GM23338 (cell line): ENCODE measurements around the gene FGD4. TPM values are rescaled to one million over a fixed set of nuclear protein-coding genes. Genes with fewer than 3 reads are reported as not detected.

Experiments used
- ATAC-seq: fragments of 200-7000 bp; cut with Tn5 transposase; 3 replicates; pipeline ENCODE4 v1.9.1; 2020
- DNase-seq: peaks from one replicate; pipeline ENCODE4 v3.0.0-alpha.2; 2015; ENCODE audit warnings: low spot score
- H2AFZ ChIP-seq: fragments of 200-600 bp; sonication (generic); 2 replicates; pipeline ENCODE4 v1.8.0; 2016; ENCODE audit warnings: antibody characterized with exemption, mild to moderate bottlenecking, moderate library complexity
- H3F3A ChIP-seq: fragments of 200-600 bp; sonication (generic); replicated peaks from 2 replicates; pipeline ENCODE4 v1.8.0; 2017; ENCODE audit warnings: antibody characterized with exemption, mixed run types, low read depth
- H3K27ac ChIP-seq: fragments of 200-600 bp; sonication (generic); 2 replicates; pipeline ENCODE4 v1.6.1; 2016; ENCODE audit warnings: low read depth
- H3K27me3 ChIP-seq: fragments of 200-600 bp; sonication (generic); 2 replicates; pipeline ENCODE4 v1.8.0; 2016; ENCODE audit warnings: mild to moderate bottlenecking, mixed run types, moderate library complexity; ENCODE audit not compliant: insufficient read depth
- H3K36me3 ChIP-seq: fragments of 200-600 bp; sonication (generic); 2 replicates; pipeline ENCODE4 v1.8.0; 2016; ENCODE audit warnings: mild to moderate bottlenecking; ENCODE audit not compliant: insufficient read depth
- H3K4me1 ChIP-seq: fragments of 200-600 bp; sonication (generic); 2 replicates; pipeline ENCODE4 v1.8.0; 2016; ENCODE audit warnings: mild to moderate bottlenecking, moderate library complexity; ENCODE audit not compliant: insufficient read depth
- H3K4me2 ChIP-seq: fragments of 200-600 bp; sonication (generic); 2 replicates; pipeline ENCODE4 v1.7.1; 2017; ENCODE audit warnings: mixed run types
- H3K4me3 ChIP-seq: fragments of 200-600 bp; sonication (generic); 2 replicates; pipeline ENCODE4 v1.6.1; 2016; ENCODE audit warnings: mixed run types
- H3K79me2 ChIP-seq: fragments of 200-600 bp; sonication (generic); replicated peaks from 2 replicates; pipeline ENCODE4 v1.8.0; 2017; ENCODE audit warnings: mild to moderate bottlenecking; ENCODE audit not compliant: insufficient read depth
- H3K9me2 ChIP-seq: fragments of 200-600 bp; sonication (generic); 2 replicates; pipeline ENCODE4 v1.8.0; 2017; ENCODE audit not compliant: insufficient read depth
- H4K20me1 ChIP-seq: fragments of 200-600 bp; sonication (generic); replicated peaks from 2 replicates; pipeline ENCODE4 v1.8.0; 2017; ENCODE audit warnings: mild to moderate bottlenecking; ENCODE audit not compliant: insufficient read depth
- H3K27ac Mint-ChIP-seq: 2 replicates; pipeline ENCODE4 v1.8.0; 2020; ENCODE audit warnings: inconsistent platforms, mild to moderate bottlenecking, moderate library complexity, mixed read lengths
- H3K27me3 Mint-ChIP-seq: 3 replicates; pipeline ENCODE4 v1.8.0; 2022; ENCODE audit warnings: low read depth, mild to moderate bottlenecking, moderate library complexity, mixed read lengths, inconsistent platforms; ENCODE audit not compliant: insufficient read depth, poor library complexity
- H3K36me3 Mint-ChIP-seq: 3 replicates; pipeline ENCODE4 v1.8.0; 2021; ENCODE audit warnings: low read depth, mild to moderate bottlenecking, inconsistent platforms, moderate library complexity, mixed read lengths
- H3K4me1 Mint-ChIP-seq: 3 replicates; pipeline ENCODE4 v1.8.0; 2020; ENCODE audit warnings: mild to moderate bottlenecking, inconsistent platforms, mixed read lengths
- H3K4me3 Mint-ChIP-seq: 3 replicates; pipeline ENCODE4 v1.8.0; 2021; ENCODE audit warnings: moderate library complexity, mild to moderate bottlenecking, inconsistent platforms, mixed read lengths
- H3K9me3 Mint-ChIP-seq: 3 replicates; pipeline ENCODE4 v1.8.0; 2020; ENCODE audit warnings: moderate library complexity, mild to moderate bottlenecking, inconsistent platforms, mixed read lengths
- CREB1 ChIP-seq: fragments of 250-450 bp; sonication (Bioruptor Pico); IDR thresholded peaks from 2 replicates; pipeline ENCODE4 v1.5.0; 2020; ENCODE audit warnings: low read depth, mild to moderate bottlenecking, moderate library complexity
- EZH2 ChIP-seq: fragments of 200-600 bp; sonication (generic); IDR thresholded peaks from one replicate; pipeline ENCODE4 v1.8.0; 2017; ENCODE audit warnings: antibody characterized with exemption, mild to moderate bottlenecking, low read depth; ENCODE audit not compliant: unreplicated experiment
- EZH2phosphoT487 ChIP-seq: fragments of 200-600 bp; sonication (generic); IDR thresholded peaks from one replicate; pipeline ENCODE4 v1.8.1; 2018; ENCODE audit warnings: antibody characterized with exemption; ENCODE audit not compliant: unreplicated experiment
- JUNB ChIP-seq: IDR thresholded peaks from one replicate; pipeline ENCODE4 v1.6.1; 2016; ENCODE audit warnings: antibody characterized with exemption; ENCODE audit not compliant: unreplicated experiment
- NANOG ChIP-seq: IDR thresholded peaks from 2 replicates; pipeline ENCODE4 v1.6.1; 2016; ENCODE audit warnings: antibody characterized with exemption, borderline replicate concordance
- POLR2AphosphoS5 ChIP-seq: IDR thresholded peaks from 2 replicates; pipeline ENCODE4 v1.6.1; 2016; ENCODE audit warnings: antibody characterized with exemption, low read depth
- STAT1 ChIP-seq: IDR thresholded peaks from one replicate; pipeline ENCODE4 v1.6.1; 2016; ENCODE audit warnings: antibody characterized with exemption; ENCODE audit not compliant: unreplicated experiment
- ZNF114 ChIP-seq: fragments of 250-450 bp; sonication (Bioruptor Pico); IDR thresholded peaks from 2 replicates; pipeline ENCODE4 v1.5.0; 2020; ENCODE audit warnings: mild to moderate bottlenecking, moderate library complexity
- ZNF331 ChIP-seq: fragments of 250-450 bp; sonication (Bioruptor Pico); IDR thresholded peaks from 2 replicates; pipeline ENCODE4 v1.5.0; 2020; ENCODE audit warnings: low read depth, mild to moderate bottlenecking, moderate library complexity
- polyA plus RNA-seq: library from polyadenylated mRNA; unstranded; fragments of >200 nt; fragmentation: Nextera tagmentation; extraction: Ambion mirVana; gene quantifications from 2 replicates; pipeline ENCODE4 v1.2.1, GENCODE V29; 2016
- total RNA-seq: library from RNA; depleted of rRNA; stranded (reverse); fragments of >200 nt; shearing (Covaris generic); gene quantifications from 2 replicates; pipeline ENCODE4 v1.2.3, GENCODE V29; 2014
- TF ChIP-seq, protein P1 (sequence below), 2 experiments: fragments of 200-600 bp in 1 of 2; sonication (generic) in 1 of 2; conservative IDR thresholded peaks; 2 replicates each; pipeline versions ENCODE4 v1.5.1 to v1.6.1; 2016 to 2017; ENCODE audit warnings: antibody characterized with exemption in 2 of 2, low read depth in 2 of 2, mild to moderate bottlenecking in 2 of 2, moderate library complexity in 1 of 2
- TF ChIP-seq, protein P2 (sequence below): IDR thresholded peaks from 2 replicates; pipeline ENCODE4 v1.6.1; 2016; ENCODE audit warnings: antibody characterized with exemption
- TF ChIP-seq, protein P3 (sequence below): fragments of 250-450 bp; sonication (Bioruptor Pico); IDR thresholded peaks from 2 replicates; pipeline ENCODE4 v1.5.0; 2020; ENCODE audit warnings: mild to moderate bottlenecking, moderate library complexity

The FGD4 gene
- total and polyA plus RNA-seq, 2 experiments from 2014 or later: 24.3 to 54.3 TPM

DNA sequence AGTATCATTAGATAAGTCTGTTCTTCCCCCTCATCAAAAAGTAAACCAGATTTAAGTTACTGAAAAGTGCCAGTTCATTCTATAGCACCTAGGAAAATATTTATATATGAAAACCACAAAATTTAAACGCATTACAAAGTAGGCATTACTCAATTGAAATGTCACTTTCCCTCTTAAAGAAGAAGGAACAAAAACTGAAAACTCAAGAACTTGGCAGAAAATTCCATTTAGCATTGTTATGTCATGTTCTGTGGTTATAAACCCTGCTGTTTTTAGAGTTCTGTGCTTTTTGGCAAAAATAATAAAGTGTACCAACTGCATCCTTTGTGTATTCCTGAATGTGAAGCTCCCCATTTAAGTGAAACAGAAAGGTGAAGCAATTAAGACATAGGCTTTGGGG is 3.6 kb downstream of the FGD4 start (continued):
- TF ChIP-seq, protein P1, sequence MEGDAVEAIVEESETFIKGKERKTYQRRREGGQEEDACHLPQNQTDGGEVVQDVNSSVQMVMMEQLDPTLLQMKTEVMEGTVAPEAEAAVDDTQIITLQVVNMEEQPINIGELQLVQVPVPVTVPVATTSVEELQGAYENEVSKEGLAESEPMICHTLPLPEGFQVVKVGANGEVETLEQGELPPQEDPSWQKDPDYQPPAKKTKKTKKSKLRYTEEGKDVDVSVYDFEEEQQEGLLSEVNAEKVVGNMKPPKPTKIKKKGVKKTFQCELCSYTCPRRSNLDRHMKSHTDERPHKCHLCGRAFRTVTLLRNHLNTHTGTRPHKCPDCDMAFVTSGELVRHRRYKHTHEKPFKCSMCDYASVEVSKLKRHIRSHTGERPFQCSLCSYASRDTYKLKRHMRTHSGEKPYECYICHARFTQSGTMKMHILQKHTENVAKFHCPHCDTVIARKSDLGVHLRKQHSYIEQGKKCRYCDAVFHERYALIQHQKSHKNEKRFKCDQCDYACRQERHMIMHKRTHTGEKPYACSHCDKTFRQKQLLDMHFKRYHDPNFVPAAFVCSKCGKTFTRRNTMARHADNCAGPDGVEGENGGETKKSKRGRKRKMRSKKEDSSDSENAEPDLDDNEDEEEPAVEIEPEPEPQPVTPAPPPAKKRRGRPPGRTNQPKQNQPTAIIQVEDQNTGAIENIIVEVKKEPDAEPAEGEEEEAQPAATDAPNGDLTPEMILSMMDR (conservative IDR thresholded peaks at IDR 0.05; ENCODE audit: low read depth in 2 of 2): no peak
- TF ChIP-seq JUNB (no peak), ZNF114 (no peak), ZNF331 (CRISPR knock-in tag) (no peak)
- TF ChIP-seq, protein P2, sequence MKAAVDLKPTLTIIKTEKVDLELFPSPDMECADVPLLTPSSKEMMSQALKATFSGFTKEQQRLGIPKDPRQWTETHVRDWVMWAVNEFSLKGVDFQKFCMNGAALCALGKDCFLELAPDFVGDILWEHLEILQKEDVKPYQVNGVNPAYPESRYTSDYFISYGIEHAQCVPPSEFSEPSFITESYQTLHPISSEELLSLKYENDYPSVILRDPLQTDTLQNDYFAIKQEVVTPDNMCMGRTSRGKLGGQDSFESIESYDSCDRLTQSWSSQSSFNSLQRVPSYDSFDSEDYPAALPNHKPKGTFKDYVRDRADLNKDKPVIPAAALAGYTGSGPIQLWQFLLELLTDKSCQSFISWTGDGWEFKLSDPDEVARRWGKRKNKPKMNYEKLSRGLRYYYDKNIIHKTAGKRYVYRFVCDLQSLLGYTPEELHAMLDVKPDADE: no peak

DNA sequence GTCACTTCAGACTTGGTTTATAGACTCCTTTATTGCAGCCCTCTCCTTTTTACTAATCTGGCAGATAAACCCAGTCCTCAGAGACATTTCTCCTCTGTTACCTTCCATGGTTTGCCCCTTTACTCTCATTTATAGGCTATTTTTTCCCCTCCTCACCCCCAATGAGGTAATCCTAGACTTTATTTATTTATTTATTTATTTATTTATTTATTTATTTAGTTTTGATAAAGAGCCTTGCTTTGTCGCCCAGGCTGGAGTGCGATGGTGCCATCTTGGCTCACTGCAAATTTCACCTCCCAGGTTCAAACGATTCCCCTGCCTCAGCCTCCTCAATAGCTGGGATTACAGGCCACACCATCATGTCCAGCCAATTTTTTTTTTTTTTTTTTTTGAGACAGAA is 8.4 kb downstream of the FGD4 start:
- Histone ChIP-seq H3F3A (0 out of 2 replicates have a peak, but pooled peaks cover 13% of the 10 kb centered on the region), H3K79me2 (peaks cover 100% of the 10 kb centered on the region), H4K20me1 (peaks cover 59% of the 10 kb centered on the region), H3K4me2 (no peak overlapping the region), H3K9me2 (no peaks in the 10 kb centered on the region), H3K36me3 (0 out of 2 replicates have a peak, but pooled peaks cover 4% of the 10 kb centered on the region), H3K27ac (no peak overlapping the region), H3K4me3 (no peak overlapping the region), H2AFZ (no peak overlapping the region), H3K27me3 (no peaks in the 10 kb centered on the region), H3K4me1 (peaks cover 26% of the 10 kb centered on the region)
- Mint-ChIP-seq H3K36me3 (peaks cover 41% of the 10 kb centered on the region), H3K27me3 (peaks cover 3% of the 10 kb centered on the region), H3K27ac (no peak overlapping the region), H3K9me3 (no peaks in the 10 kb centered on the region), H3K4me3 (no peak overlapping the region), H3K4me1 (peaks cover 28% of the 10 kb centered on the region)
- ATAC-seq (no peak), DNase-seq (no peak)
- no peak for TF ChIP-seq STAT1
- no peak for TF ChIP-seq EZH2
- TF ChIP-seq CREB1 (CRISPR knock-in tag): no peak
- TF ChIP-seq EZH2phosphoT487: no peak
- TF ChIP-seq POLR2AphosphoS5: no peak
- TF ChIP-seq JUNB: no peak
- TF ChIP-seq, protein P3, sequence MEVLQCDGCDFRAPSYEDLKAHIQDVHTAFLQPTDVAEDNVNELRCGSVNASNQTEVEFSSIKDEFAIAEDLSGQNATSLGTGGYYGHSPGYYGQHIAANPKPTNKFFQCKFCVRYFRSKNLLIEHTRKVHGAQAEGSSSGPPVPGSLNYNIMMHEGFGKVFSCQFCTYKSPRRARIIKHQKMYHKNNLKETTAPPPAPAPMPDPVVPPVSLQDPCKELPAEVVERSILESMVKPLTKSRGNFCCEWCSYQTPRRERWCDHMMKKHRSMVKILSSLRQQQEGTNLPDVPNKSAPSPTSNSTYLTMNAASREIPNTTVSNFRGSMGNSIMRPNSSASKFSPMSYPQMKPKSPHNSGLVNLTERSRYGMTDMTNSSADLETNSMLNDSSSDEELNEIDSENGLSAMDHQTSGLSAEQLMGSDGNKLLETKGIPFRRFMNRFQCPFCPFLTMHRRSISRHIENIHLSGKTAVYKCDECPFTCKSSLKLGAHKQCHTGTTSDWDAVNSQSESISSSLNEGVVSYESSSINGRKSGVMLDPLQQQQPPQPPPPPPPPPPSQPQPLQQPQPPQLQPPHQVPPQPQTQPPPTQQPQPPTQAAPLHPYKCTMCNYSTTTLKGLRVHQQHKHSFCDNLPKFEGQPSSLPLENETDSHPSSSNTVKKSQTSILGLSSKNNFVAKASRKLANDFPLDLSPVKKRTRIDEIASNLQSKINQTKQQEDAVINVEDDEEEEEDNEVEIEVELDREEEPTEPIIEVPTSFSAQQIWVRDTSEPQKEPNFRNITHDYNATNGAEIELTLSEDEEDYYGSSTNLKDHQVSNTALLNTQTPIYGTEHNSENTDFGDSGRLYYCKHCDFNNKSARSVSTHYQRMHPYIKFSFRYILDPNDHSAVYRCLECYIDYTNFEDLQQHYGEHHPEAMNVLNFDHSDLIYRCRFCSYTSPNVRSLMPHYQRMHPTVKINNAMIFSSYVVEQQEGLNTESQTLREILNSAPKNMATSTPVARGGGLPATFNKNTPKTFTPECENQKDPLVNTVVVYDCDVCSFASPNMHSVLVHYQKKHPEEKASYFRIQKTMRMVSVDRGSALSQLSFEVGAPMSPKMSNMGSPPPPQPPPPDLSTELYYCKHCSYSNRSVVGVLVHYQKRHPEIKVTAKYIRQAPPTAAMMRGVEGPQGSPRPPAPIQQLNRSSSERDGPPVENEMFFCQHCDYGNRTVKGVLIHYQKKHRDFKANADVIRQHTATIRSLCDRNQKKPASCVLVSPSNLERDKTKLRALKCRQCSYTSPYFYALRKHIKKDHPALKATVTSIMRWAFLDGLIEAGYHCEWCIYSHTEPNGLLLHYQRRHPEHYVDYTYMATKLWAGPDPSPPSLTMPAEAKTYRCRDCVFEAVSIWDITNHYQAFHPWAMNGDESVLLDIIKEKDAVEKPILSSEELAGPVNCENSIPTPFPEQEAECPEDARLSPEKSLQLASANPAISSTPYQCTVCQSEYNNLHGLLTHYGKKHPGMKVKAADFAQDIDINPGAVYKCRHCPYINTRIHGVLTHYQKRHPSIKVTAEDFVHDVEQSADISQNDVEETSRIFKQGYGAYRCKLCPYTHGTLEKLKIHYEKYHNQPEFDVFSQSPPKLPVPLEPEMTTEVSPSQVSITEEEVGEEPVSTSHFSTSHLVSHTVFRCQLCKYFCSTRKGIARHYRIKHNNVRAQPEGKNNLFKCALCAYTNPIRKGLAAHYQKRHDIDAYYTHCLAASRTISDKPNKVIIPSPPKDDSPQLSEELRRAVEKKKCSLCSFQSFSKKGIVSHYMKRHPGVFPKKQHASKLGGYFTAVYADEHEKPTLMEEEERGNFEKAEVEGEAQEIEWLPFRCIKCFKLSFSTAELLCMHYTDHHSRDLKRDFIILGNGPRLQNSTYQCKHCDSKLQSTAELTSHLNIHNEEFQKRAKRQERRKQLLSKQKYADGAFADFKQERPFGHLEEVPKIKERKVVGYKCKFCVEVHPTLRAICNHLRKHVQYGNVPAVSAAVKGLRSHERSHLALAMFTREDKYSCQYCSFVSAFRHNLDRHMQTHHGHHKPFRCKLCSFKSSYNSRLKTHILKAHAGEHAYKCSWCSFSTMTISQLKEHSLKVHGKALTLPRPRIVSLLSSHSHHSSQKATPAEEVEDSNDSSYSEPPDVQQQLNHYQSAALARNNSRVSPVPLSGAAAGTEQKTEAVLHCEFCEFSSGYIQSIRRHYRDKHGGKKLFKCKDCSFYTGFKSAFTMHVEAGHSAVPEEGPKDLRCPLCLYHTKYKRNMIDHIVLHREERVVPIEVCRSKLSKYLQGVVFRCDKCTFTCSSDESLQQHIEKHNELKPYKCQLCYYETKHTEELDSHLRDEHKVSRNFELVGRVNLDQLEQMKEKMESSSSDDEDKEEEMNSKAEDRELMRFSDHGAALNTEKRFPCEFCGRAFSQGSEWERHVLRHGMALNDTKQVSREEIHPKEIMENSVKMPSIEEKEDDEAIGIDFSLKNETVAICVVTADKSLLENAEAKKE (CRISPR knock-in tag): no peak
- no peak for TF ChIP-seq NANOG
- TF ChIP-seq, protein P1 (conservative IDR thresholded peaks at IDR 0.05; ENCODE audit: low read depth in 2 of 2): no peak
- TF ChIP-seq ZNF331 (CRISPR knock-in tag): no peak
